ENCODE measurements around the gene HOXD10.

The HOXD10 gene

GRCh38 chr2:176165370-176166050 is 48.9 kb downstream of the HOXD10 start:
- no peak for DNase-seq

DNA sequence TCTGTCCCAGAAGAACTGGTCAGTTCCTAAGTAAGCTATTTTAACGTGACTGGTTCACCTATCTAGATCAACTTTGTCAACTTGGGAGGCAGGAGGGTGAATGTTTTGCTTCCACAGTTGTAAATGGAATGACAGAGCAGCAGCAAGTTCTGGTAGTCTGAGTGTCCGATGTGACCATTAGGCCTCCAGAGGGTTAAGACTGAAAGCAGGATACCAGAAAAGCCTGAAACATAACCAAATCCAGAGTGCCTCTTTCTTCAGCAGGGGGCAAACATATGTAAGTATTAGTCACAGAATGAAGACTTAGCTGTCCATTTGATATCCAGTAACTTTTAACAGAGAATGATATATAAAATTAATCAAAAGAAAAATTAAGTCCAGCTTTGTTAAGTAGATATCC is 49.7 kb downstream of the HOXD10 start:
- no peak for DNase-seq

- no peak for DNase-seq
Measured at GRCh38 chr2:176167398-176167797, 50.8 kb downstream of the HOXD10 start.

DNA sequence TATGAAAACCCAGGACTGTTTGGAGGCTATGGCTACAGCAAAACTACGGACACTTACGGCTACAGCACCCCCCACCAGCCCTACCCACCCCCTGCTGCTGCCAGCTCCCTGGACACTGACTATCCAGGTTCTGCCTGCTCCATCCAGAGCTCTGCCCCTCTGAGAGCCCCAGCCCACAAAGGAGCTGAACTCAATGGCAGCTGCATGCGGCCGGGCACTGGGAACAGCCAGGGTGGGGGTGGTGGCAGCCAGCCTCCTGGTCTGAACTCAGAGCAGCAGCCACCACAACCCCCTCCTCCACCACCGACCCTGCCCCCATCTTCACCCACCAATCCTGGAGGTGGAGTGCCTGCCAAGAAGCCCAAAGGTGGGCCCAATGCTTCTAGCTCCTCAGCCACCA is 52.6 kb downstream of the HOXD10 start:
- DNase-seq, result no peak
